Embryonic facial prominence (tissue), 1 donor: Measurements from ENCODE around the gene KLK12.

ENCODE experiments used
- DNase-seq: peaks from one replicate; pipeline ENCODE4 v3.0.0-alpha.2; 2016; ENCODE audit errors: extremely low spot score

Gene KLK12

GRCh38 chr19:51034704-51035103, at the start of gene KLK12:
Gene KLK12 (minus strand): TSS chr19:51035002. CDS start chr19:51034621, 381 bp downstream.
- no peak for DNase-seq

GRCh38 chr19:51084505-51084904, 49.7 kb upstream of the KLK12 start:
- DNase-seq = no peak

DNA sequence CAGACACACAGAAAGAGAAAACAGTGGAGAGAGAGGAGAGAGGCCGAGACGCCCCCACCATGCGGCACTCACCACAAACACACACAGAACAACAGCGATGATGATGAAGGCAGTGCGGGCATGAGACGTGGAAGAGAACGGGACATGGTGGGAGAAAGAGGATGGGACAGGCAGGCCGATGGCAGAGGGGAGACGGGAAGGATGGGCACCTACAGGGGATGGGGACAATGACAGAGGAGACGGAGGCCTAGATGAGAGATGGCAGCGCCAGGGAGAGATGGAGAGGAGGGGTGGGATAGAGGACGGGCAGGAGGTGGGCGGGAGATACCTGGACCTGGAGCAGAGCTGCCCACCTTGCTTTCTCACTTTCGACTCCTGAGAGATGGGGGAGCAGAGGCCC, 49.0 kb upstream of the KLK12 start:
- DNase-seq = no peak

DNA sequence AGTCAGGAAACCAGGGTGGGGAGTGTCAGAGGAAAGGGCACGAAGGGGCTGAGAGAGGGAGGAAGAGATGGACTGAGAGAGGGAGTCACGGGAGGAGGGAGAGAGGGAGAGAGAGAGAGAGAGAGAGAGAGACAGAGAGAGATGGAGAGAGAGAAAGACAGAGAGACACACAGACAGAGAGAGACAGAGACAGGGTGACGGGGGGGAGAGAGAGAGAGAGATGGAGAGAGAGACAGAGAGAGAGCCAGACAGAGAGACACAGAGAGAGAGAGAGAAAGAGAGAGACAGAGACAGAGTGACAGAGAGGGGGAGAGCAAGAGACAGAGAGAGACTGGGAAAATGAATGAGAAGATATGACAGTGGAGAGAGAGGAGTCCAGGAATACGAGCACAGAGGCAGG, 48.4 kb upstream of the KLK12 start:
- no peak for DNase-seq

DNA sequence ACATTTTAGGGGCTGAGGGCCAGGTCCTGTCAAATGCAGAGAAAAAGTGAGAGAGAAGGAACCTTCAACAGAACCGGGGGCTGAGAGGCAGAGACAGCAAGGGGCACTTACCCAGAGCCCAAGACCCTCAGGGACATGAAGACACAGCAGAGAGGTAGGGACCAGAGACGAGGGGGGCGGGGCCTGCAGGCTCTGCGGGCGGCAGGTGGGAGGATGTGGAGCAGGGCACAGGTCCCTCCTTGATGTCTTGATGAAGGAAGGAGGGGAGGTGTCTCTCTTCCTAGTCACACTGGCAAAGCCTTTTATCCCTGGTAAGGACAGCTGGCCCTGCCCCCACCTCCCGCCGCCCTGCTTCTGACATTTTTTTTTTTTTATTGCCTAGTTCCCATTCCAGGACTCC, 47.8 kb upstream of the KLK12 start, which contains the start of gene KLK14:
Gene KLK14, minus strand, starts transcription at position 277 of the 400 bp plus-strand sequence. Its CDS starts 273 bp downstream, at position 4.
- DNase-seq = no peak

GRCh38 chr19:51081476-51081875, 46.7 kb upstream of the KLK12 start:
- DNase-seq = no peak

GRCh38 chr19:51079481-51080110, 44.8 kb upstream of the KLK12 start:
- no peak for DNase-seq

GRCh38 chr19:51078731-51079130, 43.9 kb upstream of the KLK12 start:
- DNase-seq = no peak

- no peak for DNase-seq
These were observed 43.3 kb upstream of the KLK12 start for GRCh38 chr19:51078104-51078503.

- DNase-seq = no peak
These were observed 41.9 kb upstream of the KLK12 start for GRCh38 chr19:51076631-51077213.

DNA sequence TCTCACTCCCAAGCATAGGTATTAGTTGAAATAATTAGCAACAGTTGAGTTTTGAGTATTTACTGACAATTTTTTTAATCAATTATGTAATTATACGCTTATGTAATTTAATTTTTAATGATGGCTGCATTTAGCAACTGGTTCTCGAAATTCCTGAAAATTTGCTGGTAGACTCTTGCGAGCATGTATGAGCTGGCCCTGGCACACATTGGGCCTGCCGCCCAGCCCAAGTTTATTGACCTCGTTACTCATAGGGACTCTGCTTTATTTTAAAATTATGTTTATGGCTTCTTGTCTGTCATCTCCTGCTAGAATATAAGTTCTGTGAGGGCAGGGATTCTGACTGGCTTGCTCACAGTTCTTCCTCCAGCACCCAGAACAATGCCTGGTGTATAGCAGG, 41.2 kb upstream of the KLK12 start:
- DNase-seq = no peak

- DNase-seq = no peak
These were observed 36.2 kb upstream of the KLK12 start for GRCh38 chr19:51071095-51071405.

GRCh38 chr19:51070334-51071094, 35.7 kb upstream of the KLK12 start:
- no peak for DNase-seq

DNA sequence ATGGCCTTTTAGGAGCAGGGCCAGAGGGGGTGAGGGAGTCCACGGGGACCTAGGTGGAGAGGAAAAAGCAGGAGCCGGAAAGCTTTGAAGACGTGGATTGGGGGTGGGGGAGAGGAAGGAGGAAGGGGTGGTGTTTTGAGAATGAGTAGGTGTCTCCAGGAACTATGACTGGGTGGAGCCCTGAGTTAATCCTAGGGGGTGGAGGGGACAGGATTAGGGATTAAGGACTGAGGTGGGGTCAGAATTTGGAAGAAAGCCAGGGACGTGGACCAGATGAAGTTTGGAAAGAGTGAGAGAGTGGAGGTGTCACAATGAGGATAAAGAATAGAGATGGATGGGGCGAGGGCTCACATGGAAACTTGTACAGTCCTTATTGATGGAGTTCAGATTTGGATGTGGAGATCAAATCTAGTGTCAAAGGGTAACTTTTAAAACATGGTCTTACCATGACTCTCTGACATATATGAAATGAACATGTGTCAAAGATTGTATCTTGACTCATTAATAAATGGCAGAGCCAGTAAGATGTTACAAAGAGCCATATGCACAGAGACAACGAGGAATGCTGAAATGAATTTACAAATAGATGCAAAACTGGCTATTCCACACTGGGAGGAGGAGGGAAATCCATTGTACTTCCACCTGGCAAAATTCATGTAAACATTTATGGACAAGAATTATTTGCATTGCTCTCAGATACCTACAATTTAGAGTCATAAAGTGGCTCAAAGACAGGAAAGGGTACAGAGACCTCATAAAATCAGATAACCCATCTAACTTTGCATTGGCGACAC, 31.8 kb upstream of the KLK12 start:
- DNase-seq = no peak

- no peak for DNase-seq
These were observed 30.6 kb upstream of the KLK12 start for GRCh38 chr19:51065221-51065960.

GRCh38 chr19:51064534-51065220, 29.9 kb upstream of the KLK12 start, which contains the start of gene KLK13:
Gene KLK13 (minus strand): TSS chr19:51065092. CDS start chr19:51065067, 25 bp downstream.
- no peak for DNase-seq

DNA sequence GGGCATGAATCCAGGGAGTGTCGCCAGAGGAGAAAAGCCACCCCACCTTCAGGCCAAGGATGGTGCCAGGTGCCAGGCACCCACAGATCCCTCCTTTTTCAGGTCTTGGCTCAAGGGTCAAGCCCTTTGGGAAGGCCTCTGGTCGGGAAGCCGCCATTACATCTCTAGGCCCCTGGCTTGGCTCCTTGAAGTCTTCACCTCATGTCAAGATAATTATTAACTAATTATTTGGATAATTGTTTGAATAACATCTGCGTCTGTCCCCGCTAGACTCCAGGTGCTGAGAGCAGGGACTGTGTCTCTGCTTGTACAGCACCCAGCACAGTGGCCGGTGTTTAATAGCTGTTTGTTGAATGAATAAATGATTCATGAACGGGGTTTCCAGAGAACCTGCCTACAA, 28.9 kb upstream of the KLK12 start:
- DNase-seq = no peak

GRCh38 chr19:51060973-51061372, 26.2 kb upstream of the KLK12 start:
- DNase-seq = no peak

- no peak for DNase-seq
These were observed 25.5 kb upstream of the KLK12 start for GRCh38 chr19:51060336-51060735.

DNA sequence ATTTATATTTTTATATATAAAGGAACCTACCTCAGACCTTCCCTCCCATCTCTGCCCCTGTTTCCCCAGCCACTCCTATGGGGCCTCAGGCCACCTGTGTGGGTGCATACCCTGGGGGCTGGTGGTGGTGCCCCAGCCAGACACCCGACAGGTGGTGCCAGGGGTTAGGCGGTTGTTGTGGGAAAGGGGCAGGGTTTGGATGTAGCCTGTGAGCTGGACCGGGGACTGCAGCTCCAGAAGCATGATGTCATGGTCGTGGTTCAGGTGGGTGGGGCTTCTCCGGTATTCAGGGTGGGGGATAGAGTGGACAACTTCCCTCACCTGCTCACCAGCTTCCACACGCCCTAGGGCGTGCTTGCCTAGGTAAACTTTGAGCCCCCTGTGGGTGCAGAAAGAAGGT, 24.9 kb upstream of the KLK12 start:
- no peak for DNase-seq

GRCh38 chr19:51055866-51056265, 21.1 kb upstream of the KLK12 start:
- no peak for DNase-seq
